ENCODE measurements around the gene ACSM2B.
"Not testable (repeated sequence)": the region's sequence is repeated elsewhere in the genome, so short reads cannot be mapped to it uniquely, and the experiment has no call there.

Gene ACSM2B

GRCh38 chr16:20610211-20610891 lies 34.2 kb upstream of the ACSM2B start:
- peaks cover 55% of the 10 kb centered on the region for H3K27me3 Mint-ChIP-seq
- peak overlapping the region in 1 of 2 donors; percentile 79 for H3K27ac Mint-ChIP-seq
- no peak overlapping the region for H3K4me3 Mint-ChIP-seq
- ATAC-seq (no peak), DNase-seq (no peak)
- no peaks in the 10 kb centered on the region for H3K9me3 Mint-ChIP-seq
- H3K4me1 Mint-ChIP-seq, result no peaks in the 10 kb centered on the region

GRCh38 chr16:20602205-20602604 lies 26.0 kb upstream of the ACSM2B start:
- H3K9me3 Mint-ChIP-seq, ATAC-seq, DNase-seq, H3K4me3 Mint-ChIP-seq, H3K27ac Mint-ChIP-seq, H3K4me1 Mint-ChIP-seq, H3K27me3 Mint-ChIP-seq: not testable (repeated sequence)

GRCh38 chr16:20599475-20599874 lies 23.3 kb upstream of the ACSM2B start:
- H3K27me3 Mint-ChIP-seq, H3K4me1 Mint-ChIP-seq, H3K9me3 Mint-ChIP-seq, DNase-seq, ATAC-seq, H3K27ac Mint-ChIP-seq, H3K4me3 Mint-ChIP-seq: not testable (repeated sequence)

- no peak for ATAC-seq
- Mint-ChIP-seq H3K4me3 (no peak overlapping the region), H3K4me1 (no peaks in the 10 kb centered on the region), H3K27ac (no peak overlapping the region), H3K27me3 (no peaks in the 10 kb centered on the region), H3K9me3 (peaks cover 0 to 4% of the 10 kb centered on the region in 2 donors)
- DNase-seq, result no peak
Observed at GRCh38 chr16:20598832-20599469, 22.8 kb upstream of the ACSM2B start.

- not testable (repeated sequence) for H3K9me3 Mint-ChIP-seq, H3K27me3 Mint-ChIP-seq, H3K27ac Mint-ChIP-seq, H3K4me3 Mint-ChIP-seq, DNase-seq, ATAC-seq, H3K4me1 Mint-ChIP-seq
Observed at GRCh38 chr16:20595694-20596093, 19.5 kb upstream of the ACSM2B start.

GRCh38 chr16:20595068-20595467 lies 18.9 kb upstream of the ACSM2B start:
- H3K27ac Mint-ChIP-seq, H3K4me3 Mint-ChIP-seq, H3K9me3 Mint-ChIP-seq, H3K27me3 Mint-ChIP-seq, DNase-seq, H3K4me1 Mint-ChIP-seq, ATAC-seq: not testable (repeated sequence)

- H3K27ac Mint-ChIP-seq, H3K4me3 Mint-ChIP-seq, H3K27me3 Mint-ChIP-seq, DNase-seq, ATAC-seq, H3K4me1 Mint-ChIP-seq, H3K9me3 Mint-ChIP-seq: not testable (repeated sequence)
Observed at GRCh38 chr16:20592780-20593179, 16.6 kb upstream of the ACSM2B start.

- H3K27me3 Mint-ChIP-seq, H3K9me3 Mint-ChIP-seq, H3K4me3 Mint-ChIP-seq, H3K4me1 Mint-ChIP-seq, ATAC-seq, DNase-seq, H3K27ac Mint-ChIP-seq: not testable (repeated sequence)
Observed at GRCh38 chr16:20589486-20589885, 13.3 kb upstream of the ACSM2B start.

- H3K9me3 Mint-ChIP-seq, H3K27me3 Mint-ChIP-seq, H3K4me3 Mint-ChIP-seq, ATAC-seq, DNase-seq, H3K27ac Mint-ChIP-seq, H3K4me1 Mint-ChIP-seq: not testable (repeated sequence)
Observed at GRCh38 chr16:20587645-20588074, 11.5 kb upstream of the ACSM2B start.

- ATAC-seq, H3K9me3 Mint-ChIP-seq, H3K4me3 Mint-ChIP-seq, H3K4me1 Mint-ChIP-seq, H3K27me3 Mint-ChIP-seq, H3K27ac Mint-ChIP-seq, DNase-seq: not testable (repeated sequence)
Observed at GRCh38 chr16:20586716-20587115, 10.5 kb upstream of the ACSM2B start.

- not testable (repeated sequence) for H3K27me3 Mint-ChIP-seq, H3K4me3 Mint-ChIP-seq, H3K4me1 Mint-ChIP-seq, DNase-seq, ATAC-seq, H3K27ac Mint-ChIP-seq, H3K9me3 Mint-ChIP-seq
Observed at GRCh38 chr16:20586112-20586511, 9.9 kb upstream of the ACSM2B start.

- ATAC-seq, H3K4me1 Mint-ChIP-seq, H3K4me3 Mint-ChIP-seq, H3K27ac Mint-ChIP-seq, H3K9me3 Mint-ChIP-seq, H3K27me3 Mint-ChIP-seq, DNase-seq: not testable (repeated sequence)
Observed at GRCh38 chr16:20580487-20581259, 4.5 kb upstream of the ACSM2B start.

GRCh38 chr16:20578091-20578490 lies 1.9 kb upstream of the ACSM2B start:
- not testable (repeated sequence) for H3K4me3 Mint-ChIP-seq, ATAC-seq, H3K27ac Mint-ChIP-seq, H3K9me3 Mint-ChIP-seq, H3K27me3 Mint-ChIP-seq, DNase-seq, H3K4me1 Mint-ChIP-seq

GRCh38 chr16:20569117-20569651 lies 7.0 kb downstream of the ACSM2B start:
- H3K4me1 Mint-ChIP-seq, H3K27me3 Mint-ChIP-seq, DNase-seq, ATAC-seq, H3K4me3 Mint-ChIP-seq, H3K9me3 Mint-ChIP-seq, H3K27ac Mint-ChIP-seq: not testable (repeated sequence)

GRCh38 chr16:20568404-20568803 lies 7.8 kb downstream of the ACSM2B start:
- H3K4me1 Mint-ChIP-seq, result no peaks in the 10 kb centered on the region
- ATAC-seq (no peak), DNase-seq (no peak)
- peaks cover 0 to 4% of the 10 kb centered on the region in 2 donors for H3K9me3 Mint-ChIP-seq
- peaks cover 9% of the 10 kb centered on the region for H3K27me3 Mint-ChIP-seq
- H3K4me3 Mint-ChIP-seq, result no peak overlapping the region
- H3K27ac Mint-ChIP-seq, result no peak overlapping the region

GRCh38 chr16:20566864-20567263 lies 9.3 kb downstream of the ACSM2B start:
- ATAC-seq, result no peak
- Mint-ChIP-seq H3K9me3 (peaks cover 4 to 7% of the 10 kb centered on the region in 2 donors), H3K4me3 (no peak overlapping the region), H3K4me1 (no peaks in the 10 kb centered on the region), H3K27me3 (peaks cover 9% of the 10 kb centered on the region), H3K27ac (no peak overlapping the region)
- DNase-seq, result no peak
